IMR-90 (cell line): ENCODE results near the gene PTGR3. TPM values are rescaled to one million over a fixed set of nuclear protein-coding genes. Genes with fewer than 3 reads are reported as not detected.
A peak's percentile ranks its signal among the peaks of the same experiment; 100 is the strongest.

Experiments
- ATAC-seq: fragments of 200-7000 bp; cut with Tn5 transposase; 2 replicates; pipeline ENCODE4 v1.9.1; 2020; ENCODE audit warnings: low read depth, mild to moderate bottlenecking, moderate library complexity
- BruUV-seq: library from RNA; stranded (reverse); fragments of 400-500 nt; replicated peaks from 2 replicates; lab custom pipeline; 2021; lab: Mats Ljungman, UMichigan
- CTCF ChIA-PET: fragments of 300-600 bp; formaldehyde crosslinking; extraction: SDS; loops from one replicate; lab custom pipeline; 2021; ENCODE audit warnings: antibody characterized with exemption; lab: Yijun Ruan, JAX
- POLR2A ChIA-PET: fragments of 300-600 bp; sonication (Branson Sonifier 250); formaldehyde crosslinking; loops from one replicate; lab custom pipeline; 2022; ENCODE audit warnings: antibody characterized with exemption; ENCODE audit not compliant: unreplicated experiment; lab: Charles Lee
- DNase-seq: peaks from one replicate; pipeline ENCODE4 v3.0.0; 2013
- H2AFZ ChIP-seq: replicated peaks from 2 replicates; pipeline ENCODE3; 2013; ENCODE audit warnings: low read length, mild to moderate bottlenecking; ENCODE audit not compliant: poor library complexity
- H2AK5ac ChIP-seq: 2 replicates; pipeline ENCODE4 v1.6.1; 2013; ENCODE audit warnings: low read depth, low read length, inconsistent platforms
- H2AK9ac ChIP-seq: replicated peaks from 2 replicates; pipeline ENCODE3; 2013; ENCODE audit warnings: mild to moderate bottlenecking, low read depth, low read length, moderate library complexity; ENCODE audit not compliant: poor library complexity
- H2BK120ac ChIP-seq: 2 replicates; pipeline ENCODE4 v1.6.1; 2013; ENCODE audit warnings: low read depth, low read length, inconsistent platforms
- H2BK15ac ChIP-seq: 3 replicates; pipeline ENCODE4 v1.6.1; 2013; ENCODE audit warnings: low read depth, low read length, inconsistent platforms
- H2BK20ac ChIP-seq: 2 replicates; pipeline ENCODE4 v1.6.1; 2013; ENCODE audit warnings: low read depth, mild to moderate bottlenecking, inconsistent platforms, low read length, moderate library complexity
- H2BK5ac ChIP-seq: 2 replicates; pipeline ENCODE4 v1.6.1; 2013; ENCODE audit warnings: mild to moderate bottlenecking, low read depth, low read length, inconsistent platforms; ENCODE audit not compliant: poor library complexity, severe bottlenecking
- H3K14ac ChIP-seq: replicated peaks from 2 replicates; pipeline ENCODE4 v1.6.1; 2013; ENCODE audit warnings: low read depth, low read length, inconsistent platforms
- H3K18ac ChIP-seq: 2 replicates; pipeline ENCODE4 v1.6.1; 2013; ENCODE audit warnings: low read depth, low read length, control low read depth
- H3K23ac ChIP-seq: 2 replicates; pipeline ENCODE4 v1.6.1; 2013; ENCODE audit warnings: low read depth, low read length, inconsistent platforms
- H3K27ac ChIP-seq: 2 replicates; pipeline ENCODE4 v1.5.1; 2013; ENCODE audit warnings: mild to moderate bottlenecking, control low read depth, low read length; ENCODE audit not compliant: insufficient read depth
- H3K27me3 ChIP-seq: 2 replicates; pipeline ENCODE4 v1.6.1; 2013; ENCODE audit warnings: low read length; ENCODE audit not compliant: control insufficient read depth, insufficient read depth
- H3K36me3 ChIP-seq: 2 replicates; pipeline ENCODE4 v1.6.1; 2013; ENCODE audit warnings: low read length, mixed read lengths; ENCODE audit not compliant: control insufficient read depth, insufficient read depth
- H3K4ac ChIP-seq: 2 replicates; pipeline ENCODE4 v1.6.1; 2013; ENCODE audit warnings: low read depth, low read length, inconsistent platforms
- H3K4me1 ChIP-seq: 2 replicates; pipeline ENCODE4 v1.6.1; 2013; ENCODE audit warnings: low read length, mixed read lengths; ENCODE audit not compliant: control insufficient read depth, insufficient read depth
- H3K4me2 ChIP-seq: 2 replicates; pipeline ENCODE4 v1.6.1; 2013; ENCODE audit warnings: low read depth, mild to moderate bottlenecking, control low read depth, low read length, moderate library complexity
- H3K4me3 ChIP-seq: 2 replicates; pipeline ENCODE4 v1.5.1; 2013; ENCODE audit warnings: low read depth, mild to moderate bottlenecking, control low read depth, low read length, moderate library complexity; ENCODE audit not compliant: insufficient read depth
- H3K56ac ChIP-seq: 2 replicates; pipeline ENCODE4 v1.6.1; 2013; ENCODE audit warnings: low read length, inconsistent platforms; ENCODE audit not compliant: insufficient read depth; ENCODE audit errors: extremely low read depth
- H3K79me1 ChIP-seq, 2 experiments: 2 replicates each; pipeline ENCODE4 v1.6.1; 2013; ENCODE audit warnings: low read length in 2 of 2, inconsistent platforms in 1 of 2, low read depth in 1 of 2
- H3K9ac ChIP-seq: 2 replicates; pipeline ENCODE4 v1.6.1; 2013; ENCODE audit warnings: low read depth, low read length, control low read depth
- H3K9me1 ChIP-seq: 2 replicates; pipeline ENCODE4 v1.6.1; 2013; ENCODE audit warnings: low read length, inconsistent platforms; ENCODE audit not compliant: insufficient read depth
- H3K9me3 ChIP-seq: 2 replicates; pipeline ENCODE4 v1.6.1; 2013; ENCODE audit warnings: low read length; ENCODE audit not compliant: control insufficient read depth, insufficient read depth
- H4K20me1 ChIP-seq: 2 replicates; pipeline ENCODE4 v1.6.1; 2013; ENCODE audit warnings: low read length, inconsistent platforms; ENCODE audit not compliant: insufficient read depth
- H4K5ac ChIP-seq: 2 replicates; pipeline ENCODE4 v1.6.1; 2013; ENCODE audit warnings: mild to moderate bottlenecking, low read depth, low read length, control low read depth
- H4K8ac ChIP-seq, 2 experiments: 2 replicates each; pipeline ENCODE4 v1.6.1; 2013; ENCODE audit warnings: low read depth in 2 of 2, low read length in 2 of 2, control low read depth in 1 of 2, inconsistent platforms in 1 of 2
- H4K91ac ChIP-seq: 2 replicates; pipeline ENCODE4 v1.6.1; 2013; ENCODE audit warnings: low read depth, low read length, inconsistent platforms; ENCODE audit not compliant: insufficient read depth
- BHLHE40 ChIP-seq: fragments of 150-350 bp; IDR thresholded peaks from 2 replicates; pipeline ENCODE4 v1.6.1; 2016; ENCODE audit warnings: mild to moderate bottlenecking, low read depth, low read length
- CEBPB ChIP-seq: IDR thresholded peaks from 2 replicates; pipeline ENCODE4 v1.6.1; 2012; ENCODE audit warnings: low read depth, low read length, improper control_type of control experiment
- CHD1 ChIP-seq: IDR thresholded peaks from 2 replicates; pipeline ENCODE4 v1.6.1; 2012; ENCODE audit warnings: low read depth, low read length, improper control_type of control experiment
- FOS ChIP-seq: fragments of 150-350 bp; IDR thresholded peaks from 2 replicates; pipeline ENCODE4 v1.6.1; 2016; ENCODE audit warnings: low read depth, low read length
- MAFK ChIP-seq: IDR thresholded peaks from 2 replicates; pipeline ENCODE4 v1.6.1; 2012; ENCODE audit warnings: low read depth, low read length, improper control_type of control experiment
- MAZ ChIP-seq: IDR thresholded peaks from 2 replicates; pipeline ENCODE4 v1.6.1; 2012; ENCODE audit warnings: low read depth, mild to moderate bottlenecking, low read length, improper control_type of control experiment, moderate library complexity, borderline replicate concordance
- MXI1 ChIP-seq: IDR thresholded peaks from 2 replicates; pipeline ENCODE4 v1.6.1; 2012; ENCODE audit warnings: low read depth, mild to moderate bottlenecking, low read length, moderate library complexity, borderline replicate concordance
- NFE2L2 ChIP-seq: fragments of 150-350 bp; IDR thresholded peaks from 2 replicates; pipeline ENCODE4 v1.6.1; 2016; ENCODE audit warnings: low read depth, mild to moderate bottlenecking, low read length
- POLR2A ChIP-seq: IDR thresholded peaks from 2 replicates; pipeline ENCODE4 v1.6.1; 2012; ENCODE audit warnings: mild to moderate bottlenecking, low read depth, low read length
- RAD21 ChIP-seq: IDR thresholded peaks from 2 replicates; pipeline ENCODE4 v1.6.1; 2012; ENCODE audit warnings: low read length, improper control_type of control experiment
- RCOR1 ChIP-seq: IDR thresholded peaks from 2 replicates; pipeline ENCODE4 v1.6.1; 2012; ENCODE audit warnings: mild to moderate bottlenecking, low read length, improper control_type of control experiment; ENCODE audit not compliant: insufficient replicate concordance
- RFX5 ChIP-seq: IDR thresholded peaks from 2 replicates; pipeline ENCODE4 v1.8.0; 2012; ENCODE audit warnings: low read depth, mild to moderate bottlenecking, low read length, moderate library complexity
- SMC3 ChIP-seq: fragments of 150-350 bp; IDR thresholded peaks from 2 replicates; pipeline ENCODE4 v1.6.1; 2016; ENCODE audit warnings: low read depth, mild to moderate bottlenecking, antibody characterized with exemption, low read length, moderate library complexity
- USF2 ChIP-seq: fragments of 150-350 bp; IDR thresholded peaks from 2 replicates; pipeline ENCODE4 v1.6.1; 2017; ENCODE audit warnings: mild to moderate bottlenecking, antibody characterized with exemption, low read length, low read depth
- WGBS, 2 experiments: methylation state at CpG; one replicate each; pipeline versions ENCODE4 v1.1.5 to v1.1.7; 2013; ENCODE audit warnings: missing lambda C conversion rate in 2 of 2; ENCODE audit not compliant: insufficient read length in 1 of 2; ENCODE audit errors: extremely low coverage in 2 of 2; 5-methylcytosine and 5-hydroxymethylcytosine counted together
- dilution Hi-C: fragments of 300-500 bp; cut with HindIII; formaldehyde crosslinking; loops from one replicate; pipeline ENCODE4 v1.14.3; 2018; ENCODE audit warnings: low sequenced_read_pairs; ENCODE audit not compliant: unreplicated experiment
- in situ Hi-C: fragments of 300-500 bp; cut with MboI; formaldehyde crosslinking; loops from 3 replicates; pipeline ENCODE4 v1.14.3; 2019; ENCODE audit warnings: low sequenced_read_pairs, inconsistent platforms, mixed read lengths
- intact Hi-C: fragments of 100-400 bp; cut with micrococcal nuclease; formaldehyde crosslinking; loops from 2 replicates; pipeline ENCODE4 v1.10.0; 2022
- polyA plus RNA-seq, 3 experiments: library from polyadenylated mRNA; depleted of rRNA; stranded (reverse); fragments of >200 nt; gene quantifications; 2 replicates each; pipeline ENCODE4 v1.2.3, GENCODE V29; 2012; ENCODE audit warnings: low replicate concordance in 1 of 3
- total RNA-seq: library from RNA; depleted of rRNA; stranded (reverse); fragments of >200 nt; gene quantifications from 2 replicates; pipeline ENCODE4 v1.2.3, GENCODE V29; 2012
- TF ChIP-seq, protein P1 (sequence below): fragments of 150-350 bp; IDR thresholded peaks from 2 replicates; pipeline ENCODE4 v1.6.1; 2016; ENCODE audit warnings: low read depth, mild to moderate bottlenecking, low read length, moderate library complexity, borderline replicate concordance

The PTGR3 gene
- total and polyA plus RNA-seq, 2 of the 4 experiments (the other 2 are of a cell fraction): 16.1 to 26.4 TPM

DNA sequence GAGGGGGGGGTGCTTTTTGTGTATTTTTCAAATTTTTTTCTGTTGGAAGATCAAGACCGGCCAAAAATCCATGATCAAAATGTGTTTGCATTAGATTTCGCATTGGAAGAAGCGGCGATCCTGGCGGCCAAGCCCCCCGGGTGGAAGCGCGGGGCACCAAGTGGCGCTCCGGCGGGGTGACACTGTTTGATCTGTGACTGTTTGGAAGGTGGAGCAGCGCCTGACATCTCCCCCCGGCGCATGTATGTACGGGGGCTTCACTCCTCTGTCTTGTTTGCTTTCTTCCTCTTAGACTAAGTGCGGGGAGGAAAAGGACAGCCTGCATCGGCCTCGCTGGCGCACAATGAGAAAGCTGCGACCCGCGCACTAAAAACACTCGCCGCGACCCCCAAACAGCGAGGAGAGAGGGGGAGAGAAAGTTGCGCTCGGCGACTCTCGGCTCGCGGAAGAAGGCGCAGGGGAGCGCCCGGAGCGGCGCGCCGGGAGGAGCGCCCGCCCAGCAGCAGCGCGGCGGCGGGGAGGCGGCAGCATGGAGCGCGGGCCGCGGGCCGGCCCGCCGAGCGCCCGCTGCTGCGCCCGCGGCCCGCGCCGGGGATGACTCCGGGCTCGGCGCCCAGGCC is 2.2 kb upstream of the PTGR3 start:
- no peak for ATAC-seq
- dilution Hi-C loops: no loop called here
- DNase-seq: peak; percentile 18
- Histone ChIP-seq H3K9me3 (no peaks in the 10 kb centered on the region), H4K91ac (no peak overlapping the region), H3K9me1 (no peaks in the 10 kb centered on the region), H2AFZ (peak overlapping the region; percentile 87), H2AK9ac (peak overlapping the region; percentile 47), H3K27me3 (no peaks in the 10 kb centered on the region), H3K27ac (peak overlapping the region; percentile 78), H3K18ac (no peak overlapping the region; the same call in 1 of the 2 replicates), H2BK20ac (no peak overlapping the region), H2BK5ac (peak overlapping the region; percentile 55), H4K8ac (peak overlapping the region in 1 of 2 experiments; percentile 46; a peak in 1 of 4 replicates), H2BK120ac (no peak overlapping the region), H3K4me3 (peak overlapping the region; percentile 93), H4K20me1 (peaks cover 4% of the 10 kb centered on the region; the same call in 1 of the 2 replicates), H3K79me1 (peaks cover 19 to 38% of the 10 kb centered on the region in 2 experiments), H3K4me1 (peaks cover 10% of the 10 kb centered on the region), H4K5ac (no peak overlapping the region), H2AK5ac (no peak overlapping the region), H3K9ac (peak overlapping the region; percentile 82), H3K4ac (peak overlapping the region; percentile 12), H3K14ac (peak overlapping the region; percentile 33; the same call in 1 of the 2 replicates), H3K4me2 (peak overlapping the region; percentile 69), H3K56ac (peak overlapping the region; percentile 50; the same call in 1 of the 2 replicates), H3K23ac (peak overlapping the region; percentile 68), H3K36me3 (no peaks in the 10 kb centered on the region), H2BK15ac (no peak overlapping the region)
- ChIA-PET POLR2A (no interaction called here), CTCF (interaction anchor here (1.1 kb wide), 2 partner anchors 268 to 463 kb away, joined by 3 read pairs; no protein-coding TSS in a partner anchor)
- in situ Hi-C loops: loop anchor here (25.0 kb wide), 1 partner anchor 1151 kb away; no protein-coding TSS in a partner anchor
- BruUV-seq: TSS peak; percentile 64
- 0% methylated on average over 17 of the region's 64 CpGs; no CpG with 5 or more reads in 1 of the 2 experiments for WGBS, 2 experiments
- intact Hi-C loops: loop anchor here (2.0 to 5.0 kb wide), 3 partner anchors 71 to 428 kb away; no protein-coding TSS in a partner anchor
- TF ChIP-seq MAZ (no peak), MAFK (no peak), MXI1 (no peak), RAD21 (no peak), RFX5 (no peak), POLR2A (no peak), RCOR1 (no peak), CHD1 (no peak; the same call in 1 of the 2 replicates), FOS (no peak), NFE2L2 (no peak), SMC3 (no peak), BHLHE40 (no peak), CEBPB (no peak), USF2 (no peak)
- TF ChIP-seq, protein P1, sequence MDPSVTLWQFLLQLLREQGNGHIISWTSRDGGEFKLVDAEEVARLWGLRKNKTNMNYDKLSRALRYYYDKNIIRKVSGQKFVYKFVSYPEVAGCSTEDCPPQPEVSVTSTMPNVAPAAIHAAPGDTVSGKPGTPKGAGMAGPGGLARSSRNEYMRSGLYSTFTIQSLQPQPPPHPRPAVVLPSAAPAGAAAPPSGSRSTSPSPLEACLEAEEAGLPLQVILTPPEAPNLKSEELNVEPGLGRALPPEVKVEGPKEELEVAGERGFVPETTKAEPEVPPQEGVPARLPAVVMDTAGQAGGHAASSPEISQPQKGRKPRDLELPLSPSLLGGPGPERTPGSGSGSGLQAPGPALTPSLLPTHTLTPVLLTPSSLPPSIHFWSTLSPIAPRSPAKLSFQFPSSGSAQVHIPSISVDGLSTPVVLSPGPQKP: no peak
